Hepatocyte (in vitro differentiated cells): ENCODE measurements around the gene SORCS2.

ENCODE experiments used
- EZH2phosphoT487 ChIP-seq: fragments of 200-600 bp; sonication (generic); IDR thresholded peaks from one replicate; pipeline ENCODE4 v1.6.1; 2018; ENCODE audit warnings: antibody characterized with exemption, mild to moderate bottlenecking, low read depth, moderate library complexity; ENCODE audit not compliant: unreplicated experiment, severe bottlenecking
- TF ChIP-seq, protein P1 (sequence below): fragments of 200-600 bp; sonication (generic); IDR thresholded peaks from 2 replicates; pipeline ENCODE4 v1.5.1; 2016; ENCODE audit warnings: antibody characterized with exemption, mild to moderate bottlenecking; ENCODE audit not compliant: poor library complexity

DNA sequence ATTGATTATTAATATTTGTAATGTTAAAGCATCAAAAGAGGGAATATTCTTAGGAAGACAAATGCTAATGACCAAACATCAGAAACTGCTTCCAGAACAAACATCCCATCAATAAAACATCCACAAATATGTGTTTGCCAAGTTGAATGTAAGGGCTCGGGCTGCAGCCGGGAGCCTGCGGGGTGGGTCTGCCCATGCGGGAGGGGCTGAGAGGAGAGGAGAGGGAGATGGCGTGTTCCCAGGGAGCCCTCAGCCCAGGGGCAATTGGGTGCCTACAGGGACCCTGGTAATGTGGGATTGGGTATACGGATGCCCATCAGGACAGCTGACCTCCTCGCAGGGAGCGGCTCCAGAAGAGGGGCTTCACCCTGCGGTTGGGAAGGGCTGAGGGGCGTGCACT is 280.7 kb downstream of the SORCS2 start:
- TF ChIP-seq EZH2phosphoT487 = no peak
- TF ChIP-seq, protein P1, sequence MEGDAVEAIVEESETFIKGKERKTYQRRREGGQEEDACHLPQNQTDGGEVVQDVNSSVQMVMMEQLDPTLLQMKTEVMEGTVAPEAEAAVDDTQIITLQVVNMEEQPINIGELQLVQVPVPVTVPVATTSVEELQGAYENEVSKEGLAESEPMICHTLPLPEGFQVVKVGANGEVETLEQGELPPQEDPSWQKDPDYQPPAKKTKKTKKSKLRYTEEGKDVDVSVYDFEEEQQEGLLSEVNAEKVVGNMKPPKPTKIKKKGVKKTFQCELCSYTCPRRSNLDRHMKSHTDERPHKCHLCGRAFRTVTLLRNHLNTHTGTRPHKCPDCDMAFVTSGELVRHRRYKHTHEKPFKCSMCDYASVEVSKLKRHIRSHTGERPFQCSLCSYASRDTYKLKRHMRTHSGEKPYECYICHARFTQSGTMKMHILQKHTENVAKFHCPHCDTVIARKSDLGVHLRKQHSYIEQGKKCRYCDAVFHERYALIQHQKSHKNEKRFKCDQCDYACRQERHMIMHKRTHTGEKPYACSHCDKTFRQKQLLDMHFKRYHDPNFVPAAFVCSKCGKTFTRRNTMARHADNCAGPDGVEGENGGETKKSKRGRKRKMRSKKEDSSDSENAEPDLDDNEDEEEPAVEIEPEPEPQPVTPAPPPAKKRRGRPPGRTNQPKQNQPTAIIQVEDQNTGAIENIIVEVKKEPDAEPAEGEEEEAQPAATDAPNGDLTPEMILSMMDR = no peak
